ENCODE results near the gene LEMD3.

- TF ChIP-seq CTCF (IDR thresholded peaks at IDR 0.05) (no peak), POLR2A (IDR thresholded peaks at IDR 0.05) (no peak)
These were observed 88.6 kb downstream of the LEMD3 start for GRCh38 chr12:65257986-65258385.

Measured in vagina (tissue), 2 donors.